Measurements from ENCODE around the gene PLEKHG2. TPM values are rescaled to one million over a fixed set of nuclear protein-coding genes. Genes with fewer than 3 reads are reported as not detected.

Gene PLEKHG2
- total and polyA plus RNA-seq, 9 of the 15 experiments (the other 6 are each of a cell fraction or from before 2014, with no cell fraction given) = 0.98 to 45.7 (median 9.8) TPM

DNA sequence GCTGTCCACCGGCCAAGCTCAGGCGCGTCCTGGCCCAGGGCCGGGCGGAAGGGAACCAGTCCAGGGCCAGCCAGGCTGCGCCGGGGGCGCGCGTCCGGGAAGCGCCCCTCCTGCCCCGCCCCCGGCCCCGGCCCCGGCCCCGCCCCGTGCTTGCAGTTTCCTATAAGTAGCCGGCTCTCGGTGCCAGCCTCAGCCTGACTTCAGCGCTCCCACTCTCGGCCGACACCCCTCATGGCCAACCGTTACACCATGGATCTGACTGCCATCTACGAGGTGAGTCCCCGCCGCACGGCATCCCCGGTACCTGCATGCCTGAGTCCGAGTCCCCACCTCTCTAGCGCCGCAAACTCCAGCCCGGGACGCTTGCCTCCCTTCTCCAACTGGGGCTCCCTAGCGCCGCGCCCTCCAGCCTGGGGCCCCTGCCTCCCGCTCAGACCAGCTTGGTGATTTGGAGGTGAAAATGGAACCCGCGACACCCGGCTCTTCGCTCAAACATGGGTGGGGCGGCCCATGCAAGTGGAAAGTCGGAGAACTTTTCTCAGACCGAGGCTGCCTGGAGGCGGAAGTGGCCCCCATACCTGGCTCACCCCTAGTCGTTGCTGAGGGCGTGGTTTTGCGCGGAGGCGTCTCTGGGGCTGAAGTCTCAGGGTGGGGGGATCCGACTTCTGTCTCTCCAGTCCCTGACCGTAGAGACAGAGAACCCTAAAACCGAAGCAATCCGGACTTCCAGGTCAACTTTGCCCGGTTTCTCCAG is 5.6 kb upstream of the PLEKHG2 start, which contains the start of gene ZFP36 (continued):
- no peak for TF ChIP-seq ZNF395 (CRISPR knock-in tag; IDR thresholded peaks at IDR 0.05)
- TF ChIP-seq ZBTB8A (IDR thresholded peaks at IDR 0.05; ENCODE audit: partially characterized antibody) = no peak
- TF ChIP-seq YBX1 (IDR thresholded peaks at IDR 0.05) = no peak
- TF ChIP-seq FOXA1 (IDR thresholded peaks at IDR 0.05; ENCODE audit: borderline replicate concordance) = no peak
- TF ChIP-seq ZC3H4 (CRISPR knock-in tag; IDR thresholded peaks at IDR 0.05; ENCODE audit: borderline replicate concordance) = 0 out of 2 replicates have a peak, but pooled peaks have one; percentile 32
- TF ChIP-seq, protein P1, sequence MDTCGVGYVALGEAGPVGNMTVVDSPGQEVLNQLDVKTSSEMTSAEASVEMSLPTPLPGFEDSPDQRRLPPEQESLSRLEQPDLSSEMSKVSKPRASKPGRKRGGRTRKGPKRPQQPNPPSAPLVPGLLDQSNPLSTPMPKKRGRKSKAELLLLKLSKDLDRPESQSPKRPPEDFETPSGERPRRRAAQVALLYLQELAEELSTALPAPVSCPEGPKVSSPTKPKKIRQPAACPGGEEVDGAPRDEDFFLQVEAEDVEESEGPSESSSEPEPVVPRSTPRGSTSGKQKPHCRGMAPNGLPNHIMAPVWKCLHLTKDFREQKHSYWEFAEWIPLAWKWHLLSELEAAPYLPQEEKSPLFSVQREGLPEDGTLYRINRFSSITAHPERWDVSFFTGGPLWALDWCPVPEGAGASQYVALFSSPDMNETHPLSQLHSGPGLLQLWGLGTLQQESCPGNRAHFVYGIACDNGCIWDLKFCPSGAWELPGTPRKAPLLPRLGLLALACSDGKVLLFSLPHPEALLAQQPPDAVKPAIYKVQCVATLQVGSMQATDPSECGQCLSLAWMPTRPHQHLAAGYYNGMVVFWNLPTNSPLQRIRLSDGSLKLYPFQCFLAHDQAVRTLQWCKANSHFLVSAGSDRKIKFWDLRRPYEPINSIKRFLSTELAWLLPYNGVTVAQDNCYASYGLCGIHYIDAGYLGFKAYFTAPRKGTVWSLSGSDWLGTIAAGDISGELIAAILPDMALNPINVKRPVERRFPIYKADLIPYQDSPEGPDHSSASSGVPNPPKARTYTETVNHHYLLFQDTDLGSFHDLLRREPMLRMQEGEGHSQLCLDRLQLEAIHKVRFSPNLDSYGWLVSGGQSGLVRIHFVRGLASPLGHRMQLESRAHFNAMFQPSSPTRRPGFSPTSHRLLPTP (IDR thresholded peaks at IDR 0.05; ENCODE audit: borderline replicate concordance, extremely low read depth, insufficient read length) = no peak
- TF ChIP-seq CHAMP1 (IDR thresholded peaks at IDR 0.05) = no peak
- no peak for TF ChIP-seq ZNF589 (CRISPR knock-in tag; IDR thresholded peaks at IDR 0.05; ENCODE audit: low read depth)
- TF ChIP-seq U2AF1 (optimal IDR thresholded peaks at IDR 0.05; ENCODE audit: low read depth, low read length) = no peak
- TF ChIP-seq TEAD1 (CRISPR knock-in tag; IDR thresholded peaks at IDR 0.05) = peak in 1 of 2 experiments; percentile 64; a peak in 2 of 4 replicates
- no peak for TF ChIP-seq NUFIP1 (IDR thresholded peaks at IDR 0.05; ENCODE audit: partially characterized antibody)
- peak; percentile 34; the same call in 1 of the 2 replicates for TF ChIP-seq XRCC5 (IDR thresholded peaks at IDR 0.05; ENCODE audit: low read depth, low read length)
- TF ChIP-seq ELK1 (CRISPR knock-in tag; IDR thresholded peaks at IDR 0.05) = no peak
- TF ChIP-seq HDAC1 (IDR thresholded peaks at IDR 0.05) = peak in 1 of 2 experiments; percentile 29; a peak in 1 of 4 replicates
- no peak for TF ChIP-seq ZNF780A (CRISPR knock-in tag; IDR thresholded peaks at IDR 0.05)
- no peak for TF ChIP-seq SMARCC2 (IDR thresholded peaks at IDR 0.05; ENCODE audit: low read depth)
- peak; percentile 90 for TF ChIP-seq RBM22 (IDR thresholded peaks at IDR 0.05; ENCODE audit: low read depth, low read length, poor library complexity, severe bottlenecking)
- no peak for TF ChIP-seq TCF15 (CRISPR knock-in tag; IDR thresholded peaks at IDR 0.05)
- no peak for TF ChIP-seq SMAD2 (IDR thresholded peaks at IDR 0.05; ENCODE audit: low read depth, low read length)
